IPS-20b (cell line): Measurements from ENCODE around the gene PTEN.

Source experiments
- H3K27ac ChIP-seq: one replicate; pipeline ENCODE4 v1.5.1; 2013; ENCODE audit warnings: low read length
- H3K27me3 ChIP-seq: 2 replicates; pipeline ENCODE4 v1.6.1; 2013; ENCODE audit warnings: mild to moderate bottlenecking, low read length, inconsistent platforms; ENCODE audit not compliant: insufficient read depth
- H3K36me3 ChIP-seq: 2 replicates; pipeline ENCODE4 v1.6.1; 2013; ENCODE audit warnings: low read depth, mild to moderate bottlenecking, inconsistent platforms, low read length, moderate library complexity; ENCODE audit not compliant: insufficient read depth
- H3K4me1 ChIP-seq: 2 replicates; pipeline ENCODE4 v1.6.1; 2013; ENCODE audit warnings: mild to moderate bottlenecking, control low read depth, inconsistent platforms, low read length, moderate library complexity; ENCODE audit not compliant: insufficient read depth
- H3K4me3 ChIP-seq: 2 replicates; pipeline ENCODE4 v1.5.1; 2013; ENCODE audit warnings: mild to moderate bottlenecking, low read length, inconsistent platforms
- H3K9ac ChIP-seq: 2 replicates; pipeline ENCODE4 v1.6.1; 2013; ENCODE audit warnings: low read depth, mild to moderate bottlenecking, inconsistent platforms, low read length, moderate library complexity
- H3K9me3 ChIP-seq: 2 replicates; pipeline ENCODE4 v1.6.1; 2013; ENCODE audit warnings: mild to moderate bottlenecking, low read depth, low read length, inconsistent platforms; ENCODE audit not compliant: insufficient read depth

The PTEN gene

GRCh38 chr10:88006261-88006660, 142.8 kb downstream of the PTEN start:
- Histone ChIP-seq H3K27ac (no peak overlapping the region), H3K4me1 (no peaks in the 10 kb centered on the region), H3K4me3 (no peak overlapping the region), H3K9ac (no peak overlapping the region), H3K36me3 (no peaks in the 10 kb centered on the region), H3K9me3 (no peaks in the 10 kb centered on the region), H3K27me3 (no peaks in the 10 kb centered on the region)

- Histone ChIP-seq H3K4me1 (no peaks in the 10 kb centered on the region), H3K27ac (no peak overlapping the region), H3K36me3 (no peaks in the 10 kb centered on the region)
Measured at GRCh38 chr10:88008866-88009470, 145.5 kb downstream of the PTEN start.

GRCh38 chr10:88012641-88013040, 149.2 kb downstream of the PTEN start:
- Histone ChIP-seq H3K27me3 (no peaks in the 10 kb centered on the region), H3K27ac (no peak overlapping the region), H3K9me3 (no peaks in the 10 kb centered on the region), H3K4me3 (no peak overlapping the region), H3K9ac (no peak overlapping the region), H3K36me3 (no peaks in the 10 kb centered on the region), H3K4me1 (no peaks in the 10 kb centered on the region)

More at GRCh38 chr10:88008866-88009470, 145.5 kb downstream of the PTEN start:
- H3K9ac ChIP-seq: no peak overlapping the region
- no peak overlapping the region for H3K4me3 ChIP-seq
- no peaks in the 10 kb centered on the region for H3K27me3 ChIP-seq
- no peaks in the 10 kb centered on the region for H3K9me3 ChIP-seq

- Histone ChIP-seq H3K9me3 (no peaks in the 10 kb centered on the region), H3K27me3 (no peaks in the 10 kb centered on the region), H3K36me3 (no peaks in the 10 kb centered on the region), H3K9ac (no peak overlapping the region), H3K4me3 (no peak overlapping the region), H3K4me1 (no peaks in the 10 kb centered on the region), H3K27ac (no peak overlapping the region)
Measured at GRCh38 chr10:88017781-88018180, 154.4 kb downstream of the PTEN start.

GRCh38 chr10:88019753-88020152, 156.3 kb downstream of the PTEN start:
- Histone ChIP-seq H3K27me3 (no peaks in the 10 kb centered on the region), H3K4me3 (no peak overlapping the region), H3K9ac (no peak overlapping the region), H3K36me3 (no peaks in the 10 kb centered on the region), H3K4me1 (no peaks in the 10 kb centered on the region), H3K27ac (no peak overlapping the region), H3K9me3 (no peaks in the 10 kb centered on the region)
